Suprapubic skin (tissue), 4 donors: Measurements from ENCODE around the gene PDE11A.

Experiments
- EP300 ChIP-seq: sonication (generic); formaldehyde crosslinking; IDR thresholded peaks from one replicate; pipeline ENCODE4 v1.6.1; 2017; ENCODE audit warnings: antibody characterized with exemption
- POLR2A ChIP-seq, 2 donors: fragments of 450-650 bp; IDR thresholded peaks; one replicate each; pipeline ENCODE4 v1.6.1; 2017; ENCODE audit warnings: antibody characterized with exemption in 2 of 2, mild to moderate bottlenecking in 2 of 2, moderate library complexity in 2 of 2
- POLR2AphosphoS5 ChIP-seq, 3 donors: sonication (generic); formaldehyde crosslinking; IDR thresholded peaks; one replicate each; pipeline ENCODE4 v1.6.1; 2017; ENCODE audit warnings: antibody characterized with exemption in 3 of 3
- TF ChIP-seq, protein P1 (sequence below), 2 donors: fragments of 200-600 bp in 1 of 2; fragments of 450-650 bp in 1 of 2; sonication (generic) in 1 of 2; IDR thresholded peaks; one replicate each; pipeline ENCODE4 v1.5.1; 2016 to 2019; ENCODE audit warnings: antibody characterized with exemption in 2 of 2, mild to moderate bottlenecking in 1 of 2, moderate library complexity in 1 of 2

- no peak for TF ChIP-seq POLR2AphosphoS5 (IDR thresholded peaks at IDR 0.05)
- TF ChIP-seq, protein P1, sequence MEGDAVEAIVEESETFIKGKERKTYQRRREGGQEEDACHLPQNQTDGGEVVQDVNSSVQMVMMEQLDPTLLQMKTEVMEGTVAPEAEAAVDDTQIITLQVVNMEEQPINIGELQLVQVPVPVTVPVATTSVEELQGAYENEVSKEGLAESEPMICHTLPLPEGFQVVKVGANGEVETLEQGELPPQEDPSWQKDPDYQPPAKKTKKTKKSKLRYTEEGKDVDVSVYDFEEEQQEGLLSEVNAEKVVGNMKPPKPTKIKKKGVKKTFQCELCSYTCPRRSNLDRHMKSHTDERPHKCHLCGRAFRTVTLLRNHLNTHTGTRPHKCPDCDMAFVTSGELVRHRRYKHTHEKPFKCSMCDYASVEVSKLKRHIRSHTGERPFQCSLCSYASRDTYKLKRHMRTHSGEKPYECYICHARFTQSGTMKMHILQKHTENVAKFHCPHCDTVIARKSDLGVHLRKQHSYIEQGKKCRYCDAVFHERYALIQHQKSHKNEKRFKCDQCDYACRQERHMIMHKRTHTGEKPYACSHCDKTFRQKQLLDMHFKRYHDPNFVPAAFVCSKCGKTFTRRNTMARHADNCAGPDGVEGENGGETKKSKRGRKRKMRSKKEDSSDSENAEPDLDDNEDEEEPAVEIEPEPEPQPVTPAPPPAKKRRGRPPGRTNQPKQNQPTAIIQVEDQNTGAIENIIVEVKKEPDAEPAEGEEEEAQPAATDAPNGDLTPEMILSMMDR (IDR thresholded peaks at IDR 0.05), result no peak
- TF ChIP-seq POLR2A (IDR thresholded peaks at IDR 0.05), result no peak
- no peak for TF ChIP-seq EP300
These were observed 324.2 kb downstream of the PDE11A start for GRCh38 chr2:177748360-177748759.
